GM12892 (cell line): ENCODE results near the gene PASK.

Experiments used
- POLR2A ChIP-seq: IDR thresholded peaks from 2 replicates; pipeline ENCODE4 v1.6.1; 2011; ENCODE audit warnings: low read depth, low read length, control low read depth
- POLR2AphosphoS5 ChIP-seq: IDR thresholded peaks from 2 replicates; pipeline ENCODE4 v1.6.1; 2011; ENCODE audit warnings: low read depth, low read length, control low read depth
- TAF1 ChIP-seq: IDR thresholded peaks from 2 replicates; pipeline ENCODE4 v1.6.1; 2011; ENCODE audit warnings: low read depth, mild to moderate bottlenecking, control low read depth, low read length, borderline replicate concordance

DNA sequence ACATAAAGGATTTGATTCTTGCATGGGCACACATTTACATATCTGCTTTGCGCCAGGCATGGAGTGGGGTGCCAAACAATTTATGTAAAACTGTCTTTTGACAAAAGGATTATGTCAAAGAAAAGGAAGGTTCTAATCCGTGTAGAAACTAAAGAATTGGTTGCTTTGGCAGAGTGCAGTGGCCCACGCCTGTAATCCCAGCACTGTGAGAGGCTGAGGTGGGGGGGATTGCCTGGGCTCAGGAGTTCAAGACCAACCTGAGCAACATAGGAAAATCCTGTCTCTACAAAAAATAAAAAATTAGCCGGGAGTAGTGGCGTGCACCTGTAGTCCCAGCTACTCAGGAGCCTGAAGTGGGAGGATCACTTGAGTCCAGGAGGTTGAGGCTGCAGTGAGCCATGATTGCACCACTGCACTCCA is 46.1 kb downstream of the PASK start:
- no peak for TF ChIP-seq POLR2A
- TF ChIP-seq POLR2AphosphoS5 = no peak
- TF ChIP-seq TAF1 = no peak
